GM20431 (cell line): ENCODE data around the gene CAPN3.

Experiments used
- in situ Hi-C: fragments of 300-500 bp; cut with MseI, MboI; formaldehyde crosslinking; loops from one replicate; pipeline ENCODE4 v1.15.0; 2020; ENCODE audit warnings: low sequenced_read_pairs; ENCODE audit not compliant: unreplicated experiment

The CAPN3 gene

GRCh38 chr15:42354824-42355223 is 4.5 kb upstream of the CAPN3 start:
- in situ Hi-C loops: no loop called here

- in situ Hi-C loops: no loop called here
Observed at GRCh38 chr15:42355291-42355690, 4.0 kb upstream of the CAPN3 start.

GRCh38 chr15:42356851-42357250 is 2.5 kb upstream of the CAPN3 start:
- in situ Hi-C loops: no loop called here

GRCh38 chr15:42358141-42358540 is 1.2 kb upstream of the CAPN3 start:
- in situ Hi-C loops: no loop called here

- in situ Hi-C loops: no loop called here
Observed at GRCh38 chr15:42359985-42360384, 684 bp downstream of the CAPN3 start.

GRCh38 chr15:42360535-42361112 is 1.3 kb downstream of the CAPN3 start:
- in situ Hi-C loops: no loop called here

- in situ Hi-C loops: no loop called here
Observed at GRCh38 chr15:42363487-42363886, 4.2 kb downstream of the CAPN3 start.

GRCh38 chr15:42363942-42364341 is 4.6 kb downstream of the CAPN3 start:
- in situ Hi-C loops: no loop called here

GRCh38 chr15:42364529-42364928 is 5.2 kb downstream of the CAPN3 start:
- in situ Hi-C loops: no loop called here

GRCh38 chr15:42365921-42366550 is 6.7 kb downstream of the CAPN3 start:
- in situ Hi-C loops: no loop called here

GRCh38 chr15:42367041-42367440 is 7.7 kb downstream of the CAPN3 start:
- in situ Hi-C loops: no loop called here

- in situ Hi-C loops: no loop called here
Observed at GRCh38 chr15:42368096-42368495, 8.8 kb downstream of the CAPN3 start.

- in situ Hi-C loops: no loop called here
Observed at GRCh38 chr15:42371096-42371495, 11.8 kb downstream of the CAPN3 start.

GRCh38 chr15:42373274-42373673 is 14.0 kb downstream of the CAPN3 start:
- in situ Hi-C loops: no loop called here

- in situ Hi-C loops: no loop called here
Observed at GRCh38 chr15:42373936-42374335, 14.6 kb downstream of the CAPN3 start.

- in situ Hi-C loops: no loop called here
Observed at GRCh38 chr15:42374810-42375209, 15.5 kb downstream of the CAPN3 start.

- in situ Hi-C loops: no loop called here
Observed at GRCh38 chr15:42375252-42375651, 16.0 kb downstream of the CAPN3 start.

GRCh38 chr15:42375941-42376340 is 16.6 kb downstream of the CAPN3 start:
- in situ Hi-C loops: no loop called here

- in situ Hi-C loops: no loop called here
Observed at GRCh38 chr15:42378011-42378410, 18.7 kb downstream of the CAPN3 start.

- in situ Hi-C loops: no loop called here
Observed at GRCh38 chr15:42384597-42384996, 25.3 kb downstream of the CAPN3 start.

GRCh38 chr15:42385206-42385979 is 26.1 kb downstream of the CAPN3 start:
- in situ Hi-C loops: no loop called here
